ENCODE results near the gene SLC25A1. TPM values are rescaled to one million over a fixed set of nuclear protein-coding genes. Genes with fewer than 3 reads are reported as not detected.

The SLC25A1 gene
- polyA plus RNA-seq, 6 donors from 2014 or later, result 63.5 to 88.8 (median 72.4) TPM

DNA sequence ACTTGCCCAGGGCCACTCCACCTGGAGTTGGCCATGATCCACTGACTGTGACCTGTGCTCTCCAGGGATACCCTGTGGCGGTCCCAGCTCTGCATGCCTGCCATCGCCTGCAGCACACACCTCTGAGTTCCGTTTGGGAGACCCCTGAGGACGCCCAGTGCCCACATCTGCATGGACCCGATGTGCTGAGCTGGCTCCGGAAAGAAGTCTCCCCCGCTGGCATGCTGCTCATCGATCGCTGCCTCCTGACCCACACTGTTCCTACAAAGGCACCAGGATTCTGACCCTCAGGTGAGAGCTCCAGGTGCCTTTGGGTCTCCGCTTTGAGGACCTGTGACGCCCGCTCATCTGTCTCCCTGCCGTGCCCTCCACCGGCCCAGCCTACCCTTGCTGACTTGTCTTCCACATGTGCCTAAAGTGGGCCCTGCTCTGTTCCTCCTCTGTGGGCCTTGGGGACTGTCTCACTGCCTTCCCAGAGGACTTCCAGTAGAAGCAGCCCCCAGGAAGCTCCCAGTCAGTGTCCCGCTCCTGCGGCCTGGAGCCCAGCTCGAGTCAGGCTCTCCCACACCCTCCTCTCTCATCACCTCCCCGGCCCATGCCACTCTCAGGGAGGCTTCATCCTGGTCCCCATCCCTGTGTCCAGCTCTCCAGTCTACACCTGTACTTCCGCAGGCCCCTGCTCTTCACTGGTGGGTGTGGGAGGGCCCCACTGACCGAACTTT is 5.9 kb upstream of the SLC25A1 start:
- no peak overlapping the region for H3K27ac Mint-ChIP-seq
- H3K27me3 Mint-ChIP-seq, result peaks cover 0 to 10% (median 0%) of the 10 kb centered on the region in 3 donors

DNA sequence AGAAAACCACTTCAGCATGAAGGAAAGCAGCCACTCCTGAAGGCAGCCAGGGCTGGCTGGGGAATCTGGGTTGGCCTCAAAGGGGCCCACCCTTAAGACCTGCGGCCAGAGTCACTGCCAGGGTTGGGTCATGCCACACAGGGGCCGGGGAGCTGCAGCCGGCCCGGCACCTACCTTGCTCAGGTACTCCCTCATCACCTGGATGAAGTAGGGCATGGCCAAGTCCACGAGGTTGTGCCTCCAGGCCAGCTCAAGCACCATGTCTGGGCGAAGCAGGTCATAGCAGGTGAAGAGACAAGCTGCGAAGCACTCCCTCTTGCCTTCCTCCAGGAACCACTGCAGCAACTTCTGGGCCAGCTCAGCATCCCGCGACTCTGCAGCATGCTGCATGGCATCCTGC is 4.7 kb upstream of the SLC25A1 start:
- H3K9me3 Mint-ChIP-seq, result no peaks in the 10 kb centered on the region

More for the DNA sequence above, 5.9 kb upstream of the SLC25A1 start:
- Mint-ChIP-seq H3K4me1 (peaks cover 2 to 22% (median 3%) of the 10 kb centered on the region in 3 donors), H3K9me3 (no peaks in the 10 kb centered on the region), H3K36me3 (no peaks in the 10 kb centered on the region), H3K4me3 (no peak overlapping the region)
- ATAC-seq (ENCODE audit: low read depth in 2 of 2) (no peak), DNase-seq (no peak)

GRCh38 chr22:19182472-19183157 is 4.1 kb upstream of the SLC25A1 start:
- Mint-ChIP-seq H3K27me3 (peaks cover 0 to 10% (median 0%) of the 10 kb centered on the region in 3 donors), H3K4me3 (peak overlapping the region in 1 of 8 donors; percentile 20), H3K4me1 (peaks cover 4 to 27% (median 6%) of the 10 kb centered on the region in 3 donors), H3K9me3 (no peaks in the 10 kb centered on the region), H3K36me3 (no peaks in the 10 kb centered on the region), H3K27ac (peak overlapping the region in 1 of 6 donors; percentile 56)
- no peak for ATAC-seq (ENCODE audit: low read depth in 2 of 2)
- DNase-seq, result no peak

More for the DNA sequence above, 4.7 kb upstream of the SLC25A1 start:
- Mint-ChIP-seq H3K4me1 (peaks cover 4 to 27% (median 6%) of the 10 kb centered on the region in 3 donors), H3K4me3 (no peak overlapping the region), H3K27ac (no peak overlapping the region), H3K27me3 (peaks cover 0 to 10% (median 0%) of the 10 kb centered on the region in 3 donors), H3K36me3 (no peaks in the 10 kb centered on the region)
- ATAC-seq (ENCODE audit: low read depth in 2 of 2) (no peak), DNase-seq (no peak)

GRCh38 chr22:19181786-19182471 is 3.4 kb upstream of the SLC25A1 start:
- DNase-seq (no peak), ATAC-seq (ENCODE audit: low read depth in 2 of 2) (no peak)
- Mint-ChIP-seq H3K4me1 (peaks cover 4 to 30% (median 7%) of the 10 kb centered on the region in 3 donors), H3K27ac (peak overlapping the region in 1 of 6 donors; percentile 60), H3K27me3 (peaks cover 0 to 10% (median 0%) of the 10 kb centered on the region in 3 donors), H3K36me3 (no peaks in the 10 kb centered on the region), H3K4me3 (peak overlapping the region in 3 of 8 donors; percentile 20 to 57 (median 35)), H3K9me3 (no peaks in the 10 kb centered on the region)

DNA sequence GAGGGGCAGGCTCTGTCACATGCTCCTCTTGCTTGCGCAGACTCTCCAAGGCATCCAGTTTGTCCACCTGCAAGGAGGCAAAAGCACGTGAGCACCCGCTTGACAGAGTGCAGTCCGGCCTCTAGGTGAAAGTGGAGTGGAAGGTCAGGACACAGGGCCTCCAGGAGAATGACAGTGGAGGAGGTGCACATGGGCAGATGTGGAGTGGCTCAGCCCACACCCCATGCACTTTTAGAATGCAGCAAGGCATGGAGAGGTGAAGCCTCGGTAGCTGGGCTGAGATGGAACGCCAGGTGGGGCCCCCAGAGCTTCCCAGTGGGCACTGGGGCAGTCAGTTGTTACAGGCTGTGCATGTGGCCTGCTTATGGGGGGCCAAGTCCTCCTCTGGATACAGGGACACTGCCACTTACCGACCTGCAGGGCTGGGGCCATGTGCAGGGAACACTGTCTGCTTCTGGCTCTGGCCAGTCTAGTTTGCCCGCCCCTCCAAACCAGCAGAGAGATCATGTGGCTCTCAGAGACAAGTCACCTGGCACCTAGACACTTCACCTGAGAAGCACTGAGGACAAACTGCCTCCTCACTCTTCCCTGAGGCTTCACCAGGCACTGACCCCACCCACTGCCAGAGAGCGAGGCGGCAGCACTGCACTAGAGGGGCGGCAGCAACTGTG is 2.3 kb upstream of the SLC25A1 start:
- H3K27me3 Mint-ChIP-seq, result peaks cover 0 to 10% (median 0%) of the 10 kb centered on the region in 3 donors
- H3K4me3 Mint-ChIP-seq, result peak overlapping the region in 2 of 8 donors; percentile 20 to 31
- DNase-seq, result no peak
- no peak overlapping the region for H3K27ac Mint-ChIP-seq
- no peaks in the 10 kb centered on the region for H3K9me3 Mint-ChIP-seq
- ATAC-seq (ENCODE audit: low read depth in 2 of 2), result no peak
- H3K4me1 Mint-ChIP-seq, result peaks cover 7 to 40% (median 14%) of the 10 kb centered on the region in 3 donors
- H3K36me3 Mint-ChIP-seq, result no peaks in the 10 kb centered on the region

GRCh38 chr22:19180234-19180633 is 1.7 kb upstream of the SLC25A1 start:
- peaks cover 10 to 46% (median 18%) of the 10 kb centered on the region in 3 donors for H3K4me1 Mint-ChIP-seq
- ATAC-seq (ENCODE audit: low read depth in 2 of 2) (no peak), DNase-seq (no peak)
- H3K4me3 Mint-ChIP-seq, result peak overlapping the region in 1 of 8 donors; percentile 99
- H3K9me3 Mint-ChIP-seq, result no peaks in the 10 kb centered on the region
- H3K27me3 Mint-ChIP-seq, result peaks cover 0 to 10% (median 0%) of the 10 kb centered on the region in 3 donors
- H3K36me3 Mint-ChIP-seq, result no peaks in the 10 kb centered on the region
- no peak overlapping the region for H3K27ac Mint-ChIP-seq

DNA sequence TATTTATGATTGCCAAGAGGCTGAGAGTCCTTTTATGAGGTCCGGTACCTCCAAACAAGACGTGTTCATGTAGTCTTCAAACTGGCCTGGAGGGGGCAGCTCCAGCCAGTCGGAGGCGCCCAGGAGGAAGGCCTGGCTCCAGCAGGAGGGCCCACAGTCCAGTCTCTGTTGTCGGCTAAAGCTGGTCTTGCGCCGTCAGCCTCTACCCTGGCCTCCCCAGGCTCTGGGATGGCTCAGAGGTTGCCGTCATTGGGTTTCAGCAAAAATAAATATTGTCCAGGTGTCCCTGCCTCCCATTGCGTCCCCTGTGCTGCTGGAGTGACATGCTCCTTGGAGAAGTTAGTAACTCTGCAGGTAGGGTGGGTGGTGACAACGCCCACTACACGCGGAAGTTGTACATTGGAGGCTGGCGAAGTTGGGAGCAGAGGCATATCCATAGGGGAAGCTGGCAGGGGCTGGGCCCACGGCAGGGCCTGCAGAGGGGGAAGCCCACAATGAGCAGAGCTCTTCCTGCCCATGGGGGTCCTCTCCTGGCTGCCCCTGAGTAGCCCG is 1.0 kb upstream of the SLC25A1 start:
- DNase-seq (peak; percentile 61), ATAC-seq (ENCODE audit: low read depth in 2 of 2) (peak; percentile 59)
- Mint-ChIP-seq H3K27me3 (peaks cover 0 to 8% (median 0%) of the 10 kb centered on the region in 3 donors), H3K4me3 (peak overlapping the region; percentile 79 to 99 (median 91)), H3K4me1 (peaks cover 14 to 53% (median 24%) of the 10 kb centered on the region in 3 donors), H3K36me3 (no peaks in the 10 kb centered on the region), H3K27ac (peak overlapping the region; percentile 40 to 93 (median 70)), H3K9me3 (no peaks in the 10 kb centered on the region)

DNA sequence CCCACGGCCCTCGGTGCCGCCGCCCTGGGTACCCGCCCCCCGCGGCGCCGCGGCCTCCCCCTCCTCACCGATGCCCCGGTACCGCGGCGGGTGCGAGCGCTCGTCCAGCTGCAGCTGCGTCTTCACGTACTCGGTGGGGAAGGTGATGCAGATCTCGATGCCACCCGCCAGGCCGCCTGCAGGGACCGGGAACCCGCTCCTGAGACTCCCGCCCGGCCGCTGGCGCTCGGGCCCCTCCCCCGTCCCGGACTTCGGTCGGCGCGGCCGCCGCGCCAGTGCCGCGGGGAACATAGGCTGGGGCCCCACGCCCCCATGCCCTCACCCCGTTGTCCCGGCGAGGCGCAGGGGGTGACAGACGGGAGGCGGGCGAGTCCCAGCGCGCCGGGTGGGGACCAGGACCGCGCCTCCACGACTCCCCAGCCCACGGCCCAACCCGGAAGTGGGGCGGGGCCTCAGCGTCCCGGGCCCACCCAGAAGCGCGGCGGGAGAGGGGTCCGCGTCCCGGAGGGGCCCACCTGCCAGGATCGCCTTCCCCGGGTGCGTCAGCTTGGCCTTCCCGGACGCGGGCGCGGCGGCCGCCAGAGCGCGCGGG is 375 bp downstream of the SLC25A1 start:
- Mint-ChIP-seq H3K4me3 (peak overlapping the region in 5 of 8 donors; percentile 32 to 82 (median 75)), H3K36me3 (no peaks in the 10 kb centered on the region), H3K27ac (peak overlapping the region in 1 of 6 donors; percentile 57), H3K9me3 (no peaks in the 10 kb centered on the region), H3K27me3 (no peaks in the 10 kb centered on the region), H3K4me1 (peaks cover 26 to 67% (median 38%) of the 10 kb centered on the region in 3 donors)
- ATAC-seq (ENCODE audit: low read depth in 2 of 2), result peak; percentile 37 to 39
- peak; percentile 56 for DNase-seq

DNA sequence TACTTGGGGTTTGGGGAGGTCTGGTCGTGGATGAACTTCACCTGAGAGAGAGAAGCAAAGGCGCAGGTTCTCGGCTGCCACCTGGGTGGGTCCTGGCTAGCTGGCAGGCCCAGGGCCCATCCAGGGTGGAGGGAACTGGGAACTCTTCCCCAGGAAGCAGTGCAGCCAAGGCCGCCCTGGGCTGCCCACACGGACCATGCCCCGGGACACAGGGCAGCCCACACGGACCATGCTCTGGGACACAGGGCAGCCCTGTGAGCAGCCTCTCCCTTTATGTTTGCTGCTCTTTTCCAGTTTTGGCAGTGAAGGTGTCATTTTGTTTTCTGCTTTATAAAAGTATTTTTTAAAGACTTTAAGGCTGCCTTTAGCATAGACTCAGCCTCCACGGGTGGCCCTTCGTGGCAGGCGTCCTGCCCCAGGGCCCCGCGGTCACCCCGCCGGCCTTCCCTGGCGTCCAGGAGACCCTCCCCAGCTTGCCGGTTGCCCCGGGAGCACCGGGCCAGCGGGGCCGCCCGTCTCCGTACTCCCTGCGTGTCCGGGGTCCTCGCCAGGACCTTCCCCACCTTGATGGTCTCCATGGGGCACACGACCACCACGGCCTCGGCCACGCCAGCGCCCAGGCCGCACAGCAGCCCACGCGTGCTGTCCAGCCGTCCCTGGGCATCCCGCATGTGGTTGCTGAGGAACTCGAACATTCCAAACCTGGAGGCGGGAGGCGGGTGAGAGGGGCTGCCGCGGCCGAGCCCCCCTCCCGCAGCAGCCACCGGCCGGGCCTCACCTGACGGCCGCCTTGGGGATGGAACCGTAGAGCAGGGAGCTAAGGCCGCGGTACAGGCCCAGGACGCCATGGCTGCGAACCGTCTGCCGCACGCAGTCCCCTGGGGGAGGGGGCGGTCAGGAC is 1.1 kb downstream of the SLC25A1 start:
- no peak for DNase-seq

GRCh38 chr22:19176732-19177131 is 1.8 kb downstream of the SLC25A1 start:
- Mint-ChIP-seq H3K4me1 (peaks cover 37 to 69% (median 47%) of the 10 kb centered on the region in 3 donors), H3K9me3 (no peaks in the 10 kb centered on the region), H3K4me3 (peak overlapping the region; percentile 45 to 85 (median 76)), H3K27me3 (no peaks in the 10 kb centered on the region), H3K36me3 (no peaks in the 10 kb centered on the region), H3K27ac (peak overlapping the region in 2 of 6 donors; percentile 57 to 60)
- ATAC-seq (ENCODE audit: low read depth in 2 of 2) (no peak), DNase-seq (no peak)

More for the DNA sequence above, 1.1 kb downstream of the SLC25A1 start:
- ATAC-seq (ENCODE audit: low read depth in 2 of 2), result no peak
- Mint-ChIP-seq H3K4me1 (peaks cover 33 to 70% (median 43%) of the 10 kb centered on the region in 3 donors), H3K27ac (peak overlapping the region in 3 of 6 donors; percentile 57 to 87 (median 60)), H3K9me3 (no peaks in the 10 kb centered on the region), H3K27me3 (no peaks in the 10 kb centered on the region), H3K36me3 (no peaks in the 10 kb centered on the region), H3K4me3 (peak overlapping the region; percentile 45 to 89 (median 76))

GRCh38 chr22:19176175-19176643 is 2.3 kb downstream of the SLC25A1 start:
- Mint-ChIP-seq H3K9me3 (no peaks in the 10 kb centered on the region), H3K27me3 (no peaks in the 10 kb centered on the region), H3K4me3 (peak overlapping the region in 7 of 8 donors; percentile 37 to 85 (median 77)), H3K27ac (peak overlapping the region in 4 of 6 donors; percentile 23 to 70 (median 51)), H3K36me3 (no peaks in the 10 kb centered on the region), H3K4me1 (peaks cover 37 to 66% (median 50%) of the 10 kb centered on the region in 3 donors)
- ATAC-seq (ENCODE audit: low read depth in 2 of 2) (no peak), DNase-seq (no peak)
